Measurements from ENCODE around the gene SYPL1.
A peak's percentile ranks its signal among the peaks of the same experiment; 100 is the strongest.

SYPL1 gene

DNA sequence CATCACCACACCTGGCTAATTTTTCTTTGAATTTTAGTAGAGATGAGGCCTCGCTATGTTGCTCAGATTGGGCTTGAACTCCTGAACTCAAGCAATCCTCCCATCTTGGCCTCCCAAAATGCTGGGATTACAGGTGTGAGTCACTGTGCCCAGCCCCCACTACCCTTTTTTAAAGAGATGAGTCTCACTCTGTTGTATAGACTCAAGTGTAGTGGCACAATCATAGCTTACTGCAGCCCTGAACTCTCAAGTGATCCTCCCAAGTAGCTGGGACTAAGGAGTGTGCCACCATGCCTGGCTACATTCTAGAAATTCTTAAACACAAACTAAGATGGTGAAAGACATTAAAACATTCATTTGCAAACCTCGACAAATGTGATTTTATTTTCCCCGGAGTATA is 12.6 kb downstream of the SYPL1 start:
- no peak for DNase-seq (ENCODE audit: extremely low spot score)
- CTCF ChIA-PET, result interaction anchor here (0.8 to 1.7 kb wide), 2 partner anchors 28 to 54 kb away, joined by 4 read pairs; no protein-coding TSS in a partner anchor
- TF ChIP-seq, protein P1, sequence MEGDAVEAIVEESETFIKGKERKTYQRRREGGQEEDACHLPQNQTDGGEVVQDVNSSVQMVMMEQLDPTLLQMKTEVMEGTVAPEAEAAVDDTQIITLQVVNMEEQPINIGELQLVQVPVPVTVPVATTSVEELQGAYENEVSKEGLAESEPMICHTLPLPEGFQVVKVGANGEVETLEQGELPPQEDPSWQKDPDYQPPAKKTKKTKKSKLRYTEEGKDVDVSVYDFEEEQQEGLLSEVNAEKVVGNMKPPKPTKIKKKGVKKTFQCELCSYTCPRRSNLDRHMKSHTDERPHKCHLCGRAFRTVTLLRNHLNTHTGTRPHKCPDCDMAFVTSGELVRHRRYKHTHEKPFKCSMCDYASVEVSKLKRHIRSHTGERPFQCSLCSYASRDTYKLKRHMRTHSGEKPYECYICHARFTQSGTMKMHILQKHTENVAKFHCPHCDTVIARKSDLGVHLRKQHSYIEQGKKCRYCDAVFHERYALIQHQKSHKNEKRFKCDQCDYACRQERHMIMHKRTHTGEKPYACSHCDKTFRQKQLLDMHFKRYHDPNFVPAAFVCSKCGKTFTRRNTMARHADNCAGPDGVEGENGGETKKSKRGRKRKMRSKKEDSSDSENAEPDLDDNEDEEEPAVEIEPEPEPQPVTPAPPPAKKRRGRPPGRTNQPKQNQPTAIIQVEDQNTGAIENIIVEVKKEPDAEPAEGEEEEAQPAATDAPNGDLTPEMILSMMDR (IDR thresholded peaks at IDR 0.05; ENCODE audit: control extremely low read depth, extremely low read depth, low read depth, missing control alignments), result no peak
- POLR2A ChIA-PET, result no interaction called here

DNA sequence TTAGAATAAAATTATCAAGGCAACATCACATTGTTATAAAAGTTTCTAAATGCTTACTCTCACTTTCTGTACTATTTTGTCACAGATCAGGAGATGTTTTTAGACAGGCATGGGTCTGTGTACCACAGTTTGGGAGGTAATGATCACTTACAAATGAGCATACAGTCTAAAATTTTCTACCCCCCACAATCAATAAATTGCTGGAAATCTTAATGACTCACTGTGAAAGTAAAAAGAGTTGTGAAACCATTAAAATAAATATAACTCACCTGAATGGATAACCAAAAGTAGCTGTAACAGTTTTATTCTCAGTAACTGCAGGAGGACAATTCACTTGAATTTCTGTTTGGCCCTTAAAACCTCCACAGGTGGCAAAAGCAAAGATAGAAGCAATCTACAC is 13.2 kb downstream of the SYPL1 start:
- TF ChIP-seq, protein P1 (IDR thresholded peaks at IDR 0.05; ENCODE audit: control extremely low read depth, extremely low read depth, low read depth, missing control alignments), result no peak
- ChIA-PET CTCF (no interaction called here), POLR2A (no interaction called here)
- no peak for DNase-seq (ENCODE audit: extremely low spot score)

DNA sequence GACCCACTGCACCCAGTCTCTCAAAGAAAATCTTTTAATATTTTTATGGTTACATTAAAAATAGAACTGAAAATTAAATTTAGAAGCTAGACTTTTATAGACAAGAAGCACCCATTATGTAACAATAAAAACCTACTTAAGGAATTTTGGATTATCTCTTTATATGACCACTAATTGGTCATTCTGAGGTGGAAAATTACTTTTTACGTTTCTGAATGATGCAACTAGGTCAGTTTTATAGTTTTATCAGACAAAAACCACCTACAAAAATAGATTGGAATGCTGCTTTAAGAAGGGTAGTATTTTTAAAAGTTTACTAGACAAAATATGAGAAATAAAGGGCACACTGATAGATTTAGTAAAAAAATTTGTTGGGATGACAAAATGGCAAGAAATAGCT is 16.5 kb downstream of the SYPL1 start:
- DNase-seq (ENCODE audit: extremely low spot score), result no peak
- ChIA-PET POLR2A (no interaction called here), CTCF (interaction anchor here (1.1 to 1.7 kb wide), 3 partner anchors 13 to 81 kb away, joined by 3 read pairs; no protein-coding TSS in a partner anchor)

DNA sequence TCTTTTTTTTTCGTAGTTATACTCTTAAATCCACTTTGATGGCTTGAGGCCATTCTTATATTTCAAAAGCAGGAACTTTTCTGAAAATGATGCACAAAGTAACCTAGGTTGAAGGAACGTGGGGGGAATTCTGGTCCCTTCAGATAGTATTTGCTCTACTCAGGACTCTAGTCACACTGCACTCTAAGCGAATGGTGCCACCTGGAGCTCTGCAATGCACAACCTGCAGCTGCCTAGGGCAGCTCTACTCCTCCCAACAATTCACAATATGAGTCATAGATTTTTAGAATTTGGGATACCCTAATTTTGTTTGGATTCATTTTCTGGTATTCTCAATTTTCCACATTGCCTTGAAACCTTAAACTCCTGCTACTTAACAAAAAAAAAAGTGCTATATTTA is 17.3 kb downstream of the SYPL1 start:
- ChIA-PET POLR2A (no interaction called here), CTCF (interaction anchor here (1.2 to 3.0 kb wide), 5 partner anchors 8 to 60 kb away, joined by 3 to 16 read pairs (median 7); partner anchors contain the start of gene SYPL1)
- DNase-seq (ENCODE audit: extremely low spot score), result no peak
- TF ChIP-seq, protein P1 (IDR thresholded peaks at IDR 0.05; ENCODE audit: control extremely low read depth, extremely low read depth, low read depth, missing control alignments), result peak; percentile 27

More for the DNA sequence above, 16.5 kb downstream of the SYPL1 start:
- TF ChIP-seq, protein P1 (IDR thresholded peaks at IDR 0.05; ENCODE audit: control extremely low read depth, extremely low read depth, low read depth, missing control alignments), result no peak

DNA sequence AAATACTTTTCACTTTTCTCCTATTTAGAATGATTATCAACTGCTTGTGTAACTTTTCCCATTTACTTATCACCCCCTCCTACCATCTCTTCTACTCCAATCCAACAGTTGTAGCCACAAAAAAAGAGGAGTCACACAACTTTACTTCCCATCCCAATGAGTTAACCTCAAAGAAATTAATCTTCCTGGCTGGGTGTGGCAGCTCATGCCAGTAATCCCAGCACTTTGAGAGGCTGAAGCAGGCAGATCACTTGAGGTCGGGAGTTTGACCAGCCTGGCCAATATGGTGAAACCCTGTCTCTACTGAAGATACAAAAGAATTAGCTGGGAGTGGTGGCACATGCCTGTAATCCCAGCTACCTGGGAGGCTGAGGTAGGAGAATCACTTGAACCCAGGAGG is 19.9 kb downstream of the SYPL1 start:
- ChIA-PET POLR2A (no interaction called here), CTCF (interaction anchor here (2.5 to 3.0 kb wide), 4 partner anchors 11 to 20 kb away, joined by 6 to 16 read pairs (median 9); partner anchors contain the start of gene SYPL1)
- TF ChIP-seq, protein P1 (IDR thresholded peaks at IDR 0.05; ENCODE audit: control extremely low read depth, extremely low read depth, low read depth, missing control alignments), result no peak
- no peak for DNase-seq (ENCODE audit: extremely low spot score)

DNA sequence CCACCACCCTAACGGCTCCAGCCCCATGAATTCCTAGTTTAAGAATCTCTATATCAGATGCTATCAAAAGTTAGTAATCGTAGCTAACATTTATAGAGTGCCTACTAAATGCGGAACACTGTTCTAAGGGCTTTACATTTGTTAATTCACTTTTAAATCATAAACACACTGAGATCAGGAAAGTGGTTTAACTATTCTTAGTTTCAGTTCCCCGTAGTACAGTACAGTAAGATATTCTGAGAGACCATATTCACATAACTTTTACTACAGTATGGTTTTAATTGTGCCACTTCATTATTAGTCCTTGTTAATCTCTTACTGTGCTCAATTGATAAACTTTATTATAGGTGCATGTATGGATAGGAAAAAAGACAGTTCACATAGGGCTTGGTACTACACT is 22.5 kb downstream of the SYPL1 start:
- TF ChIP-seq, protein P1 (IDR thresholded peaks at IDR 0.05; ENCODE audit: control extremely low read depth, extremely low read depth, low read depth, missing control alignments), result no peak
- ChIA-PET CTCF (interaction anchor here (1.0 to 1.5 kb wide), 3 partner anchors 17 to 24 kb away, joined by 3 read pairs; no protein-coding TSS in a partner anchor), POLR2A (interaction anchor here (0.8 kb wide), 1 partner anchor 18 kb away, joined by 3 read pairs; no protein-coding TSS in a partner anchor)
- DNase-seq (ENCODE audit: extremely low spot score), result no peak

Data from GM10248 (cell line).